Nephron (organoid): ENCODE measurements around the gene ARMC8.

Source experiments
- H3K27ac Mint-ChIP-seq, 3 experiments: 2 replicates each; pipeline ENCODE4 v1.8.0; 2020; ENCODE audit warnings: mixed read lengths in 3 of 3, mild to moderate bottlenecking in 2 of 3, moderate library complexity in 1 of 3
- H3K27me3 Mint-ChIP-seq: 2 replicates; pipeline ENCODE4 v1.8.0; 2021; ENCODE audit warnings: low read depth, mild to moderate bottlenecking, moderate library complexity, mixed read lengths
- H3K36me3 Mint-ChIP-seq: 2 replicates; pipeline ENCODE4 v1.8.0; 2020; ENCODE audit warnings: low read depth, mixed read lengths
- H3K4me1 Mint-ChIP-seq: 2 replicates; pipeline ENCODE4 v1.8.0; 2020; ENCODE audit warnings: mixed read lengths
- H3K4me3 Mint-ChIP-seq, 3 experiments: 2 replicates each; pipeline ENCODE4 v1.8.0; 2020; ENCODE audit warnings: mild to moderate bottlenecking in 3 of 3, mixed read lengths in 3 of 3, moderate library complexity in 2 of 3
- H3K9me3 Mint-ChIP-seq: 2 replicates; pipeline ENCODE4 v1.8.0; 2020; ENCODE audit warnings: mixed read lengths
- CTCF ChIP-seq, 3 experiments: fragments of 200-600 bp; sonication (generic); IDR thresholded peaks; one replicate each; pipeline ENCODE4 v1.5.0; 2021; ENCODE audit warnings: antibody characterized with exemption in 3 of 3; ENCODE audit not compliant: unreplicated experiment in 3 of 3

Gene ARMC8

DNA sequence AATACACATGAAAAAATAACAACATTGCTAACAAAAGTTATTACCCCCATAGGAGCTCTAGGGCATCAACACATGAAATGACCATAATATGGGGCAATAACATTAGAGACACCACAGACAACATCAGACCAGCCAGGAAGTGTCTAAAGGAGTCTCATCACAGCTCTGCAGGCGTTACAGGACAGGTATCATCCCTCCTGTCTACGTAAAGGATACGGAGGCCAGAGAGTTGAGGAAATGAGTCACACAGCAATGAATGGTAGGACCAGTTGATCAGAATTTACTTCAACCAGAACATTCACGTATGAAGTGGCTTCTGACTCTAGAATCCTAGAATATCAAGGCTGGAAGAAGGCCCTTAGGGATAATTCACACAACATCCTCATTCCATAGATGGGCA lies 140.7 kb downstream of the ARMC8 start:
- H3K4me1 Mint-ChIP-seq: peaks cover 30% of the 10 kb centered on the region
- H3K9me3 Mint-ChIP-seq: no peaks in the 10 kb centered on the region
- no peak overlapping the region for H3K27ac Mint-ChIP-seq
- no peaks in the 10 kb centered on the region for H3K36me3 Mint-ChIP-seq
- TF ChIP-seq CTCF (IDR thresholded peaks at IDR 0.05; ENCODE audit: unreplicated experiment in 3 of 3): no peak
- peak overlapping the region; percentile 25 to 55 (median 50) for H3K4me3 Mint-ChIP-seq
- peaks cover 20% of the 10 kb centered on the region for H3K27me3 Mint-ChIP-seq

GRCh38 chr3:138328341-138328740 lies 141.2 kb downstream of the ARMC8 start:
- H3K27ac Mint-ChIP-seq: no peak overlapping the region
- TF ChIP-seq CTCF (IDR thresholded peaks at IDR 0.05; ENCODE audit: unreplicated experiment in 3 of 3): no peak
- H3K27me3 Mint-ChIP-seq: peaks cover 20% of the 10 kb centered on the region
- peak overlapping the region; percentile 83 to 94 (median 93) for H3K4me3 Mint-ChIP-seq
- peaks cover 30% of the 10 kb centered on the region for H3K4me1 Mint-ChIP-seq
- H3K9me3 Mint-ChIP-seq: no peaks in the 10 kb centered on the region
- H3K36me3 Mint-ChIP-seq: no peaks in the 10 kb centered on the region

DNA sequence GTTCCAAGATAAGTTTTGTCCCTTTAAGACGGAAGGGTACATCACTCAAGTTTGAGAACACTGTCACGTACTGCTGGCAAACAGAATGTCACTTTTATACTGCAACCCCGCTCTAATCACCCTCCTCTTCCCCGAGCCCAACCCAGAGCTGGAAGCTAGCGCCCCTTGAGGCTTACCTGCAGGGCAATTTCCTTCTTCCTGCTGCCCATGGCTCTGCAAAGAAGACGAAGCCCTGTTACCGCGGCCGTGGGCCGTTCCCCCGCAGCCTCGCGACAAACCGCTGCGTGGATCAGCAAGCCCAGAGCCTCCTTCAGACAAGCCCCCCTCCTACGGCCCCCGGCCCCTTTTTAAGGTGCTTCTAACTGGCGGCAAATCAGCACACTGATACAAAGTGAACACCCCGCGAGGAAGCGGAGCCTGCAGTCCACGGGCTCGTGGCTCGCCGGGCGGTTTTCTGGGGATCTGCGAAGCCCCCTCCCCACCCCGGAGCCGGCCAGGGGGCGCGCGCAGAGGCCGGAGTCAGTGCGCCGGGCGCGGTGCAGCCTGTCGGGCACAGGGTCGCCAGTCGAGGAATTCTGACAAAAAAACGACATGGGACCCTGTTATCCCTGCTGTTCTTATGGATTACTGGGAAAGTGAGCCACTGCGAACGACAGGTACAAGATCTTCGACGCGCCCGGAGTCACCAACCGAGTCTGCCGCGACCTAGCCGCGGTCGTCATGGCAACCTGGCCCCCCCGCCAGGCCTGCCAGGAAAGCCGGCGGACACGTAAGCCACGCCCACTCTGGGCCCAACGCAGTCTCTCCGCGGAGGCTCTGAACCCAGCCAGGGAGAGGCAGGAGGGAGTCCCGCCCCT lies 142.3 kb downstream of the ARMC8 start, which contains the start of gene NME9:
NME9 (minus strand) TSS at position 725 of the 857 bp plus-strand sequence; CDS start at position 209, 516 bp downstream.
- peak; percentile 53 to 60 (median 53) for TF ChIP-seq CTCF (IDR thresholded peaks at IDR 0.05; ENCODE audit: unreplicated experiment in 3 of 3)
- Mint-ChIP-seq H3K27me3 (peaks cover 22% of the 10 kb centered on the region), H3K36me3 (no peaks in the 10 kb centered on the region), H3K4me1 (peaks cover 30% of the 10 kb centered on the region), H3K9me3 (no peaks in the 10 kb centered on the region), H3K4me3 (peak within 1 kb of the TSS; percentile 93 to 95 (median 94)), H3K27ac (peak within 1 kb of the TSS in 2 of 3 experiments; percentile 60 to 78)

DNA sequence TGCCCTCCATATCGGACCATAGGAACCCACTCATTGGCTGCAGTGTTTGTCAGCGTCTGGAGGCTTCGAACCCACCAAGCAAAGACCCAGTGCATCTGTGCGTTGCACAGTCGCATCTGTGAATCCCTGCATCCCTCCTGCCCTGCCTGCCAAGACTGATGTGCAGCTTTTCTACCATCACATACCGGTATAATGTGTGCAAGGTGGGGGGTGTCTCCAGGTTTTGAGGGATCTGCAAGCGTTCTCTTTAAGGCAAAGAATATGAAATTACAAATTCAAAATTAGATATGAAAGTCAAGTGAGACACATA lies 142.8 kb downstream of the ARMC8 start:
- no peaks in the 10 kb centered on the region for H3K36me3 Mint-ChIP-seq

GRCh38 chr3:138331143-138331894 lies 144.2 kb downstream of the ARMC8 start:
- Mint-ChIP-seq H3K27me3 (peaks cover 26% of the 10 kb centered on the region), H3K4me1 (peaks cover 24% of the 10 kb centered on the region), H3K4me3 (peak overlapping the region in 2 of 3 experiments; percentile 57 to 62), H3K27ac (no peak overlapping the region), H3K9me3 (no peaks in the 10 kb centered on the region), H3K36me3 (no peaks in the 10 kb centered on the region)
- TF ChIP-seq CTCF (IDR thresholded peaks at IDR 0.05; ENCODE audit: unreplicated experiment in 3 of 3): peak; percentile 16 to 27 (median 25)

More for the DNA sequence above, 142.8 kb downstream of the ARMC8 start:
- TF ChIP-seq CTCF (IDR thresholded peaks at IDR 0.05; ENCODE audit: unreplicated experiment in 3 of 3): no peak
- peaks cover 26% of the 10 kb centered on the region for H3K27me3 Mint-ChIP-seq
- no peaks in the 10 kb centered on the region for H3K9me3 Mint-ChIP-seq
- H3K4me1 Mint-ChIP-seq: peaks cover 26% of the 10 kb centered on the region
- peak overlapping the region in 2 of 3 experiments; percentile 18 to 60 for H3K27ac Mint-ChIP-seq
- peak overlapping the region; percentile 93 to 95 (median 94) for H3K4me3 Mint-ChIP-seq
